Measurements from ENCODE around the gene L3MBTL4. TPM values are rescaled to one million over a fixed set of nuclear protein-coding genes. Genes with fewer than 3 reads are reported as not detected.
"Not testable (repeated sequence)": the region's sequence is repeated elsewhere in the genome, so short reads cannot be mapped to it uniquely, and the experiment has no call there.

L3MBTL4 gene
- total RNA-seq, 1 donor from 2014 or later, result 0.70 TPM

GRCh38 chr18:6326566-6326965, 88.1 kb downstream of the L3MBTL4 start:
- intact Hi-C loops (cut with DNase I), result no loop called here
- no peak for DNase-seq (ENCODE audit: low spot score)

GRCh38 chr18:6323319-6323889, 91.3 kb downstream of the L3MBTL4 start:
- intact Hi-C loops (cut with DNase I), result no loop called here
- DNase-seq (ENCODE audit: low spot score), result no peak

- no peak for DNase-seq (ENCODE audit: low spot score)
- intact Hi-C loops (cut with DNase I), result no loop called here
Observed at GRCh38 chr18:6315517-6316331, 99.0 kb downstream of the L3MBTL4 start.

- intact Hi-C loops (cut with DNase I), result no loop called here
- no peak for DNase-seq (ENCODE audit: low spot score)
Observed at GRCh38 chr18:6313415-6313814, 101.3 kb downstream of the L3MBTL4 start.

GRCh38 chr18:6311456-6312215, 103.1 kb downstream of the L3MBTL4 start:
- intact Hi-C loops (cut with DNase I), result no loop called here
- DNase-seq (ENCODE audit: low spot score), result no peak

- no peak for DNase-seq (ENCODE audit: low spot score)
- intact Hi-C loops (cut with DNase I), result no loop called here
Observed at GRCh38 chr18:6310714-6311113, 104.0 kb downstream of the L3MBTL4 start.

GRCh38 chr18:6297875-6298274, 116.8 kb downstream of the L3MBTL4 start:
- intact Hi-C loops (cut with DNase I), result no loop called here
- DNase-seq (ENCODE audit: low spot score), result no peak

GRCh38 chr18:6294148-6294784, 120.4 kb downstream of the L3MBTL4 start:
- intact Hi-C loops (cut with DNase I), result no loop called here
- no peak for DNase-seq (ENCODE audit: low spot score)

- DNase-seq (ENCODE audit: low spot score), result no peak
- intact Hi-C loops (cut with DNase I), result no loop called here
Observed at GRCh38 chr18:6289843-6290242, 124.9 kb downstream of the L3MBTL4 start.

GRCh38 chr18:6286585-6286984, 128.1 kb downstream of the L3MBTL4 start:
- intact Hi-C loops (cut with DNase I), result no loop called here
- no peak for DNase-seq (ENCODE audit: low spot score)

- intact Hi-C loops (cut with DNase I), result no loop called here
- no peak for DNase-seq (ENCODE audit: low spot score)
Observed at GRCh38 chr18:6284761-6285160, 129.9 kb downstream of the L3MBTL4 start.

GRCh38 chr18:6284300-6284699, 130.4 kb downstream of the L3MBTL4 start:
- no peak for DNase-seq (ENCODE audit: low spot score)
- intact Hi-C loops (cut with DNase I), result no loop called here

GRCh38 chr18:6281874-6282273, 132.8 kb downstream of the L3MBTL4 start:
- no peak for DNase-seq (ENCODE audit: low spot score)
- intact Hi-C loops (cut with DNase I), result no loop called here

- intact Hi-C loops (cut with DNase I), result no loop called here
- no peak for DNase-seq (ENCODE audit: low spot score)
Observed at GRCh38 chr18:6280211-6280743, 134.4 kb downstream of the L3MBTL4 start.

GRCh38 chr18:6279308-6279707, 135.4 kb downstream of the L3MBTL4 start:
- intact Hi-C loops (cut with DNase I), result no loop called here

GRCh38 chr18:6273423-6273822, 141.3 kb downstream of the L3MBTL4 start:
- intact Hi-C loops (cut with DNase I), result no loop called here
- DNase-seq (ENCODE audit: low spot score), result no peak

More at GRCh38 chr18:6279308-6279707, 135.4 kb downstream of the L3MBTL4 start:
- no peak for DNase-seq (ENCODE audit: low spot score)

GRCh38 chr18:6272144-6272543, 142.6 kb downstream of the L3MBTL4 start:
- intact Hi-C loops (cut with DNase I); DNase-seq (ENCODE audit: low spot score): not testable (repeated sequence)

- DNase-seq (ENCODE audit: low spot score), result no peak
- intact Hi-C loops (cut with DNase I), result no loop called here
Observed at GRCh38 chr18:6271585-6271984, 143.1 kb downstream of the L3MBTL4 start.

GRCh38 chr18:6270771-6271216, 143.9 kb downstream of the L3MBTL4 start:
- intact Hi-C loops (cut with DNase I), result no loop called here
- DNase-seq (ENCODE audit: low spot score), result no peak
